ENCODE measurements around the gene INO80E.

- no peak for TF ChIP-seq CTCF (IDR thresholded peaks at IDR 0.05)
- TF ChIP-seq POLR2AphosphoS5 (IDR thresholded peaks at IDR 0.05; ENCODE audit: low read depth, low read length), result peak; percentile 37; the same call in 1 of the 2 replicates
- TF ChIP-seq REST (IDR thresholded peaks at IDR 0.05; ENCODE audit: insufficient read depth in 1 of 2, low read depth in 2 of 2, low read length in 1 of 2), result 0 out of 4 replicates have a peak, but pooled peaks of 1 of the 2 experiments have one; percentile 26
Measured at GRCh38 chr16:29995324-29995910, 624 bp upstream of the INO80E start, which contains the start of gene HIRIP3.
